Upper lobe of left lung (tissue), 4 donors: Measurements from ENCODE around the gene USP34.

ENCODE experiments used
- CTCF ChIP-seq, 6 experiments: fragments of 450-650 bp in 4 of 6; fragments of 200-600 bp in 2 of 6; sonication (generic) in 2 of 6; IDR thresholded peaks; one replicate each; pipeline ENCODE4 v1.5.1; 2016 to 2019; ENCODE audit warnings: antibody characterized with exemption in 6 of 6
- POLR2A ChIP-seq, 4 donors: fragments of 450-650 bp; IDR thresholded peaks; one replicate each; pipeline ENCODE4 v1.5.1; 2016 to 2017; ENCODE audit warnings: antibody characterized with exemption in 4 of 4, mild to moderate bottlenecking in 2 of 4

- TF ChIP-seq CTCF (IDR thresholded peaks at IDR 0.05): no peak
- no peak for TF ChIP-seq POLR2A (IDR thresholded peaks at IDR 0.05)
Observed at GRCh38 chr2:61145990-61146389, 324.9 kb downstream of the USP34 start.
